Hepatocyte (in vitro differentiated cells): ENCODE results near the gene HECW1.

Experiments used
- EZH2phosphoT487 ChIP-seq: fragments of 200-600 bp; sonication (generic); IDR thresholded peaks from one replicate; pipeline ENCODE4 v1.6.1; 2018; ENCODE audit warnings: antibody characterized with exemption, mild to moderate bottlenecking, low read depth, moderate library complexity; ENCODE audit not compliant: unreplicated experiment, severe bottlenecking
- TF ChIP-seq, protein P1 (sequence below): fragments of 200-600 bp; sonication (generic); IDR thresholded peaks from 2 replicates; pipeline ENCODE4 v1.5.1; 2016; ENCODE audit warnings: antibody characterized with exemption, mild to moderate bottlenecking; ENCODE audit not compliant: poor library complexity

GRCh38 chr7:43260980-43261878 lies 148.8 kb downstream of the HECW1 start:
- TF ChIP-seq, protein P1, sequence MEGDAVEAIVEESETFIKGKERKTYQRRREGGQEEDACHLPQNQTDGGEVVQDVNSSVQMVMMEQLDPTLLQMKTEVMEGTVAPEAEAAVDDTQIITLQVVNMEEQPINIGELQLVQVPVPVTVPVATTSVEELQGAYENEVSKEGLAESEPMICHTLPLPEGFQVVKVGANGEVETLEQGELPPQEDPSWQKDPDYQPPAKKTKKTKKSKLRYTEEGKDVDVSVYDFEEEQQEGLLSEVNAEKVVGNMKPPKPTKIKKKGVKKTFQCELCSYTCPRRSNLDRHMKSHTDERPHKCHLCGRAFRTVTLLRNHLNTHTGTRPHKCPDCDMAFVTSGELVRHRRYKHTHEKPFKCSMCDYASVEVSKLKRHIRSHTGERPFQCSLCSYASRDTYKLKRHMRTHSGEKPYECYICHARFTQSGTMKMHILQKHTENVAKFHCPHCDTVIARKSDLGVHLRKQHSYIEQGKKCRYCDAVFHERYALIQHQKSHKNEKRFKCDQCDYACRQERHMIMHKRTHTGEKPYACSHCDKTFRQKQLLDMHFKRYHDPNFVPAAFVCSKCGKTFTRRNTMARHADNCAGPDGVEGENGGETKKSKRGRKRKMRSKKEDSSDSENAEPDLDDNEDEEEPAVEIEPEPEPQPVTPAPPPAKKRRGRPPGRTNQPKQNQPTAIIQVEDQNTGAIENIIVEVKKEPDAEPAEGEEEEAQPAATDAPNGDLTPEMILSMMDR, result peak; percentile 90
- no peak for TF ChIP-seq EZH2phosphoT487
